Stomach smooth muscle (tissue), 2 donors: ENCODE measurements around the gene UGGT2.
"Not testable (repeated sequence)": the region's sequence is repeated elsewhere in the genome, so short reads cannot be mapped to it uniquely, and the experiment has no call there.

Experiments
- H3K27ac ChIP-seq: one replicate; pipeline ENCODE4 v1.7.0; 2013; ENCODE audit warnings: mild to moderate bottlenecking, low read length, inconsistent platforms
- H3K27me3 ChIP-seq, 2 donors: one replicate each; pipeline ENCODE4 v1.7.0; 2013; ENCODE audit warnings: low read length in 2 of 2; ENCODE audit not compliant: insufficient read depth in 2 of 2, control insufficient read depth in 1 of 2
- H3K36me3 ChIP-seq, 2 donors: one replicate each; pipeline ENCODE4 v1.7.0; 2013; ENCODE audit warnings: low read length in 2 of 2; ENCODE audit not compliant: control insufficient read depth in 2 of 2, insufficient read depth in 2 of 2
- H3K4me1 ChIP-seq: one replicate; pipeline ENCODE4 v1.7.0; 2013; ENCODE audit warnings: low read length; ENCODE audit not compliant: control insufficient read depth, insufficient read depth
- H3K4me3 ChIP-seq, 2 donors: one replicate each; pipeline ENCODE4 v1.7.0; 2013; ENCODE audit warnings: low read length in 2 of 2
- H3K9ac ChIP-seq, 2 donors: one replicate each; pipeline ENCODE4 v1.7.0; 2013; ENCODE audit warnings: low read length in 2 of 2, mild to moderate bottlenecking in 1 of 2
- H3K9me3 ChIP-seq, 2 donors: one replicate each; pipeline ENCODE4 v1.7.0; 2013; ENCODE audit warnings: low read length in 2 of 2; ENCODE audit not compliant: control insufficient read depth in 2 of 2
- donor health status: healthy.
- donor health status: Pancreatic carcinoma.

Gene UGGT2

DNA sequence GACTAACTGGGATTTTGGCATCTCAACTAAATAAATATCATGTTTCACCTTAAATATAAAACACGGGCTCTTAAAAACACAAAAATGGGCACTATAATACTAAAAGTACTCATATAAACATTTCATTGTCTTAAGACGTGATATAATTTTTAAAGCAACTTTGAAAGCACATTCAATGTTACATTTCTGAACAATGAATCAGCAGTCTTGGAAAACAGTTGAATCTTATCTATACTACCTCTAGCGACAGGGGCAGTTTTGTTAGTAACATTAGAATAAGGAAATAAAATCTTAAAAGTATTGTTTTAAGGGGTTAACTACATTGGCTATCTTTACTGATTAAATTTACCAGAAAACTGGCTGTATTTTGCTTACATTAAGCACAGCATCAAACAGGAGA is 156.9 kb downstream of the UGGT2 start:
- Histone ChIP-seq H3K9ac (no peak overlapping the region), H3K9me3 (no peaks in the 10 kb centered on the region), H3K27ac (no peak overlapping the region), H3K27me3 (no peaks in the 10 kb centered on the region), H3K4me1 (no peaks in the 10 kb centered on the region), H3K36me3 (peaks cover 0 to 6% of the 10 kb centered on the region in 2 donors), H3K4me3 (no peak overlapping the region)

DNA sequence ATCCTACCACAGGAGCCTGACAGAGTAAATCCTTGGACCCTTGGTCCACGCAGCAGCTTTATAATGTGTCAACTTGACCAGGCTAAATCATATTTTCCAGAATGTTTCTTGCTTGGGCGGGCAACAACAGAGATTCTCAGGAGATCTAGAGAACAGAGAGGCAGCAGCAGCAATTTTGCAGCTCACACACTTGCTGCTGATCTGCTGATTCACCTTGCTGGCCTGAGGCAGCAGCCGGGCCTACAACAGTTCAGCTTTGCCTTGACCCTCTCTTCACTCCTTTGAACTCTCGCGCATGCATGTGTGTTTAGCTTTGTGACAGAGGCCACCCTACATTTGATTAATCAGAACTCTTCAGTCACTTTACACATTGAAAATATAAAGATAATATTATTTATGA is 159.3 kb downstream of the UGGT2 start:
- no peak overlapping the region for H3K4me3 ChIP-seq
- no peak overlapping the region for H3K27ac ChIP-seq
- no peaks in the 10 kb centered on the region for H3K27me3 ChIP-seq
- peaks cover 0 to 8% of the 10 kb centered on the region in 2 donors for H3K36me3 ChIP-seq
- no peak overlapping the region for H3K9ac ChIP-seq
- H3K4me1 ChIP-seq = no peaks in the 10 kb centered on the region
- H3K9me3 ChIP-seq = no peaks in the 10 kb centered on the region

DNA sequence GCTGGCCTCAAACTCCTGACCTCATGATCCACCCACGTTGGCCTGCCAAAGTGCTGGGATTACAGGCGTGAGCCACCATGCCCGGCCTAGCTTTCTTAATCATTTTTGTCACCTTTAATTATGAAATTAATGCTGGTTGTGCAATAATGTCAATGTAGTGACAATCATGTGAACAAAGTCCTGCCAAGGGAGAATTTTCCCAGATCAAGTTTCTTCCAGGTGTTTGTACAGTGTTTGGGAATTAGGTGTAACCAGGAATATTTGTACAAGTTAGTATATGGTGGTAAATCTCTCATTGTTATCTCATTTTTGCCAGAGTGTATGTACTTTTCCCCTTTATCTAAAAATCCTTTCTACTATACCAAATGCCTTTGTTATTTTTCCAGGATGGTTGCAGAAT is 171.1 kb downstream of the UGGT2 start:
- Histone ChIP-seq H3K27ac (no peak overlapping the region), H3K9ac (no peak overlapping the region), H3K27me3 (no peaks in the 10 kb centered on the region), H3K4me1 (no peaks in the 10 kb centered on the region), H3K36me3 (peaks cover 6 to 14% of the 10 kb centered on the region in 2 donors), H3K9me3 (no peaks in the 10 kb centered on the region), H3K4me3 (no peak overlapping the region)

DNA sequence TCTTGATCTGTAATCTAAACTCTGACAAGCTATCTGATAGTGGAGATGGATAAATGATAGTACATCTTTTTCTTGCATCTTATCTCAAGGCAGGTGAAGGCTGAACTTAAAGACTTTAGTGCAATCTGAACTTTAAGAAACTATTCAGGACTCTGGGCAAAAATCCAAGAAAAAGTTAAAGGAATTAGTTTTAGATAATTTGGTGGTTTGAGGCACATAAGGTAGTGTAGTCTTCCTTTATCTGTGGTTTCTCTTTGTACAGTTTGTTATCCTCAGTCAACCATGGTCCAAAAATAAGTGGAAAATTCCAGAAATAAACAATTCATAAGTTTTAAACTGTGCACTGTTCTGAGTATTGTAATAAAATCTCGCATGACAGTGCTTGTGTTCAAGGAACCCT is 172.9 kb downstream of the UGGT2 start:
- H3K27ac ChIP-seq = no peak overlapping the region
- peaks cover 8 to 14% of the 10 kb centered on the region in 2 donors for H3K36me3 ChIP-seq
- no peak overlapping the region for H3K4me3 ChIP-seq
- no peaks in the 10 kb centered on the region for H3K4me1 ChIP-seq
- H3K27me3 ChIP-seq = no peaks in the 10 kb centered on the region
- H3K9ac ChIP-seq = no peak overlapping the region
- H3K9me3 ChIP-seq = no peaks in the 10 kb centered on the region

DNA sequence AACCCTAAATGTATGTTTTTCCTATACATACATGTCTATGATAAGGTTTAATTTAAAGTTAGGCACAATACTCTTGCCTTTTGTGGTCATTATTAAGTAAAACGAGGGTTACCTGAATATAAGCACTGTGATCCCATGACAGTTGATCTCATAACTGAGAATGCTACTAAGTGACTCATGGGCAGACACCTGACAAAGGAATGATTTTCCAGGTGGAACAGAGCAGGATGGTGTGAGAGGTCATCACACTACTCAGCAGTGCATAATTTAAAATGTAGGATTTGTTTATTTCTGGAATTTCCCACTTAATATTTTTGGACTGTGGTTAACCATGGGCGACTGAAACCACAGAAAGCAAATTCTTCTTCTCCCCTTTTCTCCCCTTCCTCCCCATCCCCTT is 178.9 kb downstream of the UGGT2 start:
- Histone ChIP-seq H3K4me3 (no peak overlapping the region), H3K9ac (no peak overlapping the region), H3K4me1 (no peaks in the 10 kb centered on the region), H3K27ac (no peak overlapping the region), H3K9me3 (no peaks in the 10 kb centered on the region), H3K27me3 (no peaks in the 10 kb centered on the region), H3K36me3 (peaks cover 4 to 7% of the 10 kb centered on the region in 2 donors)

DNA sequence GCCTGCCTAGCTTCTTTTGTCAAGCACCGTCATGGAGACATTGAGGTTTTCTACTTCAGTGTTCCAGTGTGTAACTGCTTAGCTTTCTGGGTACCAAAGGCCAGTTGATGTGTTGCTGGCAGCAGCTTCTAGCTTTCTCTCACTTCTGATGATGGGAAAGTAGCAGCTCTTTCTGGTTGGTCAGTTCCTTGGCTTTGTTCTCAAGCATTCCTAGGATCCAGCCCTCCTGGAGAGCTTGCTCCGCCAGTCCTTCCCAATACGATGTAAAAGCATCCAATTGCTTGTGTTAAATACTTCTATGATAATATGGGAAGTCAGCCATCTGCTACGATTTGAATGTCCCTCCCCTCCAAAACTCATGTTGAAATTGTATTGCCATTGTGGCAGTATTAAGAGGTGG is 182.8 kb downstream of the UGGT2 start:
- Histone ChIP-seq H3K4me3 (no peak overlapping the region), H3K9me3 (no peaks in the 10 kb centered on the region), H3K9ac (no peak overlapping the region), H3K27ac (no peak overlapping the region), H3K27me3 (no peaks in the 10 kb centered on the region), H3K4me1 (no peaks in the 10 kb centered on the region), H3K36me3 (peaks cover 4 to 6% of the 10 kb centered on the region in 2 donors)

DNA sequence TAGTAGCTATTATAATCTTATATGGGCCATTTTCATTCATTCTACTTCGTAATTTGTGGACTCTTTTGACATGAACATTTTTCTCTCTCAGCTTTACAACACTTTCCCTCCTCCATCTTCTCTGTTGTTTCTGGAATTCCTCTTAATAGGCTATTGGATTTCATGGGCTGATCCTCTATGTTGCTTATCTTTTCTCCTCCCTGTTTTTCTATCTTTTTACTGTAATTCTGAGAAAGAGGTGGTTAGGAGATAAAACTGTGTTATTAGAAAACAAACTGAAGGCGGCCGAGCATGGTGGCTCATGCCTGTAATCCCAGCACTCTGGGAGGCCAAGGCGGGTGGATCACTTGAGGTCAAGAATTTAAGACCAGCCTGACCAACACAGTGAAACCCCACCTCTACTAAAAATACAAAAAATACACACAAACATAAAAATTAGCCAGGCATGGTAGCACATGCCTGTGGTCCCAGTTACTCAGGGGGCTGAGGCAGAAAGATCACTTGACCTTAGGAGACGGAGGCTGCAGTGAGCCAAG is 188.1 kb downstream of the UGGT2 start:
- Histone ChIP-seq H3K27me3 (no peaks in the 10 kb centered on the region), H3K36me3 (peaks cover 0 to 3% of the 10 kb centered on the region in 2 donors), H3K4me3 (no peak overlapping the region), H3K9ac (no peak overlapping the region), H3K27ac (no peak overlapping the region), H3K9me3 (no peaks in the 10 kb centered on the region), H3K4me1 (no peaks in the 10 kb centered on the region)

DNA sequence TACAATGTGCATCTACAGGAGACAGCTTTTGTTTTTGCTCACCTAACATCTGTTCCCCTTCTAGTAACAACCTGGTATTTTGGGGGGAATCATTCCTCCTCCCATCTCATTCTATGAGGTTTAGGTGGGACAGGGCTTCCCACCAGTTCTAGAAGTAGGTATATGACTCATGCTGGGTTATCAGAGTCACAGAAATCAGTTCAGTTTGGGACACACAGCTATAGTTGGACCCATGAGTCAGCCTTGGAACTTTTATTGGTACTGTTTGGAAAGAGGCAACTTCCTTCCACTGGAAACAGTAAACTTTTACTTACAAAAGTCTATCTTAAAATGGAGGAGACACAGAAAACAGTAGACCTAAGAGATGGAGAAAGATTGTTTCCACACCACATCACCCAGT is 190.8 kb downstream of the UGGT2 start:
- peaks cover 0 to 3% of the 10 kb centered on the region in 2 donors for H3K36me3 ChIP-seq
- H3K4me1 ChIP-seq = no peaks in the 10 kb centered on the region
- no peak overlapping the region for H3K27ac ChIP-seq
- no peak overlapping the region for H3K9ac ChIP-seq
- H3K4me3 ChIP-seq = no peak overlapping the region
- H3K27me3 ChIP-seq = no peaks in the 10 kb centered on the region
- no peaks in the 10 kb centered on the region for H3K9me3 ChIP-seq

DNA sequence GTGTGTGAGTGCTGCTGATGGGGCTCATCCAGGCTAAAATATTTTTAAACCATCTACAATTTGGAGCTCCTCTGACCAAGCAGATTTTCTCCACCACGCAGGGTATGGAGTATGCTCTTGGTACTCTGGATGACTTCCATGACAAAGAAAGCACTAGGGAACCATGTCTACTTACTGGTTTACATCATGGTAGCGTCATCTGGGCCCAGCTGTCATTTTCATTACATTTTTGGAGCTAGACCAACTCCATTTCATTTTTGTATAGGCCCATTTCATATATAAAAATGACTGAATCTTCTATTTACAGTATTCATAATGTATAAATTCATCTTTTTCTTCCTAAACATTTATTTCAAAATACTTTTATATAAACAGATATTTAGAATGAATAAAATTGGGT is 191.9 kb downstream of the UGGT2 start:
- no peaks in the 10 kb centered on the region for H3K4me1 ChIP-seq
- H3K9ac ChIP-seq = no peak overlapping the region
- H3K27ac ChIP-seq = no peak overlapping the region
- no peak overlapping the region for H3K4me3 ChIP-seq
- no peaks in the 10 kb centered on the region for H3K27me3 ChIP-seq
- H3K9me3 ChIP-seq = no peaks in the 10 kb centered on the region
- peaks cover 0 to 3% of the 10 kb centered on the region in 2 donors for H3K36me3 ChIP-seq

DNA sequence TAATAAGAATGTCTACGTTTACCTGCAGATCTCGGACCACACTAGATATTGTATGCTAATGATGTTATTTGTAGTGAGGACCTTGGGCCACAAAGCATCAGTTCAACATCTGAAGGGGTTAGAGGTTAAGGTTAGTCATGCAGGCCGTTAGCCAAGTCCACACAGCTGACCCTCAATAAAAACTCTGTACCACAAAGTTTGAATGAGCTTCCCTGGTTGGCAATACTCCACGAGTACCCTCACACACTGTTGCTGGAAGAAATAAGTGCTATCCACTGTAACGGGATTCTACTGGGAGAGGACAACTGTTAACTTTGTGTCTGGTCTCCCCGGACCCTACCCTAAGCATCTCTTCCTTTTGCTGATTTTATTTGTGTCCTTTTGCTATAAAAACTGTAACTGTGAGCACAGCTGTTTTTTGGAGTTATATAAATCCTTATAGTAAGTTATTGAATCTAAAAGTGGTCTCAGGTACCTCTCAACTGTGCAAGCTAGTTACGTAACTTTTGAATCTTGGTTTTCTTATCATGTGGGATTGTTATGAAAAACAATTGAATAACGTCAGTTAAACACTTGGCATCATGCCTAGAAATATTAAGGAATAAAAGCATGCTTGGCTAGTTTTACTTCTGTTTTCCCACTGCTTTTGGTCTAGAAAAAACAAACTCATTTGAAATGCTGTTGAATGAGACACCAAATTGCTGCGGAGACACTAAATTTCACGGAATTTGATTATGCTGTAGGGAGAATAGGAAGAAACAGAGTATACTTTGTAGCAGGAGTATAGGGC is 194.7 kb downstream of the UGGT2 start:
- Histone ChIP-seq H3K4me3 (no peak overlapping the region), H3K9me3 (no peaks in the 10 kb centered on the region), H3K4me1 (no peaks in the 10 kb centered on the region), H3K27ac (no peak overlapping the region), H3K27me3 (no peaks in the 10 kb centered on the region), H3K9ac (no peak overlapping the region), H3K36me3 (peaks cover 0 to 4% of the 10 kb centered on the region in 2 donors)

DNA sequence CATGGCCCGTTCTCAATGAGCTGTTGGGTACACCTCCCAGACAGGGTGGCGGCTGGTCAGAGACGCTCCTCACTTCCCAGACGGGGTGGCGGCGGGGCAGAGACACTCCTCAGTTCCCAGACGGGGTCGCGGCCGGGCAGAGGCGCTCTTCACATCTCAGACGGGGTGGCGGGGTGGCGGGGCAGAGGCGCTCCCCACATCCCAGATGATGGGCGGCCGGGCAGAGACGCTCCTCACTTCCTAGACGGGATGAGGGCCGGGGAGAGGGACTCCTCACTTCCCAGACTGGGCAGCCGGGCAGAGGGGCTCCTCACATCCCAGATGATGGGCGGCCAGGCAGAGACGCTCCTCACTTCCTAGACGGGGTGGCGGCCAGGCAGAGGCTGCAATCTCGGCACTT is 207.5 kb downstream of the UGGT2 start:
- H3K4me3 ChIP-seq, H3K9ac ChIP-seq, H3K4me1 ChIP-seq, H3K27me3 ChIP-seq, H3K27ac ChIP-seq, H3K36me3 ChIP-seq, H3K9me3 ChIP-seq: not testable (repeated sequence)
